K562 (cell line): ENCODE results near the gene MRPL4. TPM values are rescaled to one million over a fixed set of nuclear protein-coding genes. Genes with fewer than 3 reads are reported as not detected.

ENCODE experiments used
- CBX8 ChIP-seq: fragments of 200-600 bp; sonication (generic); IDR thresholded peaks from 2 replicates; pipeline ENCODE4 v1.6.1; 2012; ENCODE audit warnings: borderline replicate concordance, mixed run types, low read depth, mild to moderate bottlenecking, moderate library complexity, mixed read lengths, low read length, control low read depth, inconsistent platforms; ENCODE audit not compliant: poor library complexity, severe bottlenecking; ENCODE audit errors: extremely low read depth
- CC2D1A ChIP-seq: fragments of 450-650 bp; IDR thresholded peaks from 2 replicates; pipeline ENCODE4 v1.6.1; 2017; ENCODE audit warnings: mild to moderate bottlenecking
- CREBBP ChIP-seq: IDR thresholded peaks from one replicate; pipeline ENCODE4 v1.6.1; 2012; ENCODE audit warnings: low read depth, mild to moderate bottlenecking, control low read depth, inconsistent platforms, low read length
- FOXJ2 ChIP-seq: fragments of 200-800 bp; sonication (Bioruptor generic); IDR thresholded peaks from 2 replicates; pipeline ENCODE4 v1.6.1; 2016; ENCODE audit warnings: missing genetic modification characterization, missing compliant biosample characterization
- ILK ChIP-seq: fragments of 450-650 bp; IDR thresholded peaks from 2 replicates; pipeline ENCODE4 v1.6.1; 2016; ENCODE audit warnings: missing genetic modification characterization, low read depth, mild to moderate bottlenecking, missing compliant biosample characterization, moderate library complexity, borderline replicate concordance
- JUND ChIP-seq, 2 experiments: IDR thresholded peaks; 2 replicates in 1 of 2; 3 replicates in 1 of 2; pipeline ENCODE4 v1.6.1; 2011; ENCODE audit warnings: borderline replicate concordance in 2 of 2, low read depth in 2 of 2, low read length in 2 of 2, improper control_type of control experiment in 1 of 2, missing biosample characterization in 1 of 2, missing genetic modification characterization in 1 of 2, missing genetic modification reagents in 1 of 2
- MCM2 ChIP-seq: fragments of 450-650 bp; IDR thresholded peaks from 2 replicates; pipeline ENCODE4 v1.6.1; 2017; ENCODE audit warnings: low read depth, mild to moderate bottlenecking
- PHF8 ChIP-seq: fragments of 200-600 bp; sonication (generic); IDR thresholded peaks from 2 replicates; pipeline ENCODE4 v1.6.1; 2012; ENCODE audit warnings: mixed run types, mild to moderate bottlenecking, inconsistent platforms, low read length, moderate library complexity, borderline replicate concordance
- POU5F1 ChIP-seq: fragments of 150-350 bp; IDR thresholded peaks from 2 replicates; pipeline ENCODE4 v1.6.1; 2014; ENCODE audit warnings: borderline replicate concordance, low read length, low read depth, mild to moderate bottlenecking; ENCODE audit not compliant: partially characterized antibody
- SMAD3 ChIP-seq: fragments of 450-650 bp; formaldehyde crosslinking; conservative IDR thresholded peaks from 2 replicates; pipeline ENCODE4 v1.4.0; 2020; ENCODE audit warnings: mild to moderate bottlenecking
- TAF1 ChIP-seq: IDR thresholded peaks from 2 replicates; pipeline ENCODE4 v1.6.1; 2011; ENCODE audit warnings: mild to moderate bottlenecking, low read length, moderate library complexity; ENCODE audit not compliant: insufficient read depth, control insufficient read depth, severe bottlenecking; ENCODE audit errors: extremely low read depth
- TCF7L2 ChIP-seq: fragments of 150-350 bp; IDR thresholded peaks from 2 replicates; pipeline ENCODE4 v1.6.1; 2016; ENCODE audit warnings: low read depth, mild to moderate bottlenecking, low read length, moderate library complexity
- ZFP30 ChIP-seq: fragments of 250-450 bp; sonication (Bioruptor Pico); IDR thresholded peaks from 2 replicates; pipeline ENCODE4 v1.8.0; 2022; ENCODE audit warnings: moderate library complexity, mild to moderate bottlenecking, inconsistent platforms, borderline replicate concordance
- ZNF184 ChIP-seq: sonication (generic); formaldehyde crosslinking; IDR thresholded peaks from 2 replicates; pipeline ENCODE4 v1.5.0; 2020; ENCODE audit warnings: missing genetic modification reagents
- ZNF23 ChIP-seq: fragments of 250-450 bp; sonication (Bioruptor Pico); IDR thresholded peaks from 2 replicates; pipeline ENCODE4 v1.4.0; 2020; ENCODE audit warnings: mild to moderate bottlenecking
- ZNF445 ChIP-seq: fragments of 250-450 bp; sonication (Bioruptor Pico); IDR thresholded peaks from 2 replicates; pipeline ENCODE4 v1.4.0; 2020; ENCODE audit warnings: low read depth, mild to moderate bottlenecking, moderate library complexity
- ZNF644 ChIP-seq: fragments of 200-800 bp; sonication (Bioruptor generic); IDR thresholded peaks from 2 replicates; pipeline ENCODE4 v1.6.1; 2016; ENCODE audit warnings: low read depth, missing genetic modification characterization, missing compliant biosample characterization
- polyA plus RNA-seq, 8 experiments: library from polyadenylated mRNA; depleted of rRNA in 4 of 8; stranded (reverse) in 5 of 8; unstranded in 3 of 8; fragments of >200 nt; fragmentation: Nextera tagmentation in 2 of 8; fragmentation: Illumina TruSeq in 1 of 8; extraction: Ambion mirVana in 2 of 8; extraction: Trizol in 1 of 8; gene quantifications; 2 replicates each; pipeline versions ENCODE4 v1.2.1 to v1.2.3, GENCODE V29; 2011 to 2014; ENCODE audit warnings: inconsistent platforms in 1 of 8, missing spikeins in 1 of 8
- total RNA-seq, 7 experiments: library from RNA; depleted of rRNA in 6 of 7; stranded (reverse); fragments of >200 nt in 6 of 7; fragmentation: Illumina TruSeq in 2 of 7; extraction: Trizol in 2 of 7; gene quantifications; 2 replicates each; pipeline versions ENCODE4 v1.2.1 to v1.2.3, GENCODE V29; 2011 to 2021; ENCODE audit warnings: low replicate concordance in 1 of 7
- TF ChIP-seq, protein P1 (sequence below), 3 experiments: fragments of 200-800 bp in 1 of 3; fragments of 250-450 bp in 1 of 3; fragments of 450-650 bp in 1 of 3; sonication (Bioruptor Pico) in 1 of 3; sonication (Bioruptor generic) in 1 of 3; formaldehyde crosslinking in 1 of 3; IDR thresholded peaks; 2 replicates each; pipeline versions ENCODE4 v1.6.1 to v1.8.0; 2016 to 2022; ENCODE audit warnings: mild to moderate bottlenecking in 2 of 3, missing genetic modification characterization in 2 of 3, missing compliant biosample characterization in 1 of 3, moderate library complexity in 1 of 3
- TF ChIP-seq, protein P2 (sequence below): fragments of 450-650 bp; IDR thresholded peaks from 2 replicates; pipeline ENCODE4 v1.7.1; 2018; ENCODE audit warnings: mild to moderate bottlenecking, low read depth; ENCODE audit not compliant: partially characterized antibody

The MRPL4 gene
- total and polyA plus RNA-seq, 9 of the 15 experiments (the other 6 are each of a cell fraction or from before 2014, with no cell fraction given): 1.4 to 239 (median 64.9) TPM

DNA sequence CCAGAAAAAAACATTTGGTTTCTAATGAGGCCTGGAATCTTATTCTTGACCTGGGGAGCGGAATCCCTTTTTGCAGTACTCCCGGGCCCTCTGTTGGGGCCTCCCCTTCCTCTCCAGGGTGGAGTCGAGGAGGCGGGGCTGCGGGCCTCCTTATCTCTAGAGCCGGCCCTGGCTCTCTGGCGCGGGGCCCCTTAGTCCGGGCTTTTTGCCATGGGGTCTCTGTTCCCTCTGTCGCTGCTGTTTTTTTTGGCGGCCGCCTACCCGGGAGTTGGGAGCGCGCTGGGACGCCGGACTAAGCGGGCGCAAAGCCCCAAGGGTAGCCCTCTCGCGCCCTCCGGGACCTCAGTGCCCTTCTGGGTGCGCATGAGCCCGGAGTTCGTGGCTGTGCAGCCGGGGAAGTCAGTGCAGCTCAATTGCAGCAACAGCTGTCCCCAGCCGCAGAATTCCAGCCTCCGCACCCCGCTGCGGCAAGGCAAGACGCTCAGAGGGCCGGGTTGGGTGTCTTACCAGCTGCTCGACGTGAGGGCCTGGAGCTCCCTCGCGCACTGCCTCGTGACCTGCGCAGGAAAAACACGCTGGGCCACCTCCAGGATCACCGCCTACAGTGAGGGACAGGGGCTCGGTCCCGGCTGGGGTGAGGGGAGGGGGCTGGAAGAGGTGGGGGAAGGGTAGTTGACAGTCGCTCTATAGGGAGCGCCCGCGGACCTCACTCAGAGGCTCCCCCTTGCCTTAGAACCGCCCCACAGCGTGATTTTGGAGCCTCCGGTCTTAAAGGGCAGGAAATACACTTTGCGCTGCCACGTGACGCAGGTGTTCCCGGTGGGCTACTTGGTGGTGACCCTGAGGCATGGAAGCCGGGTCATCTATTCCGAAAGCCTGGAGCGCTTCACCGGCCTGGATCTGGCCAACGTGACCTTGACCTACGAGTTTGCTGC, 35.1 kb downstream of the MRPL4 start, which contains the start of gene ICAM4 (continued):
- TF ChIP-seq CC2D1A (no peak; the same call in 1 of the 2 replicates), CREBBP (no peak), ILK (tag) (no peak), MCM2 (no peak), ZFP30 (CRISPR knock-in tag) (no peak), ZNF23 (CRISPR knock-in tag) (no peak), TCF7L2 (no peak), PHF8 (peak; percentile 64; the same call in 1 of the 2 replicates), ZNF184 (CRISPR knock-in tag) (no peak), SMAD3 (CRISPR knock-in tag) (0 out of 2 replicates have a peak, but pooled peaks have one; percentile 22), CBX8 (no peak), ZNF644 (no peak), POU5F1 (no peak), TAF1 (peak; percentile 38), ZNF445 (CRISPR knock-in tag) (no peak), JUND (IDR thresholded peaks at IDR 0.05; ENCODE audit: borderline replicate concordance, low read depth, low read length) (no peak; the same call in 1 of the 2 replicates), JUND (tag; IDR thresholded peaks at IDR 0.05; ENCODE audit: borderline replicate concordance, low read depth, low read length) (no peak; the same call in 2 of the 3 replicates), FOXJ2 (tag) (no peak; the same call in 1 of the 2 replicates)
- TF ChIP-seq, protein P1, sequence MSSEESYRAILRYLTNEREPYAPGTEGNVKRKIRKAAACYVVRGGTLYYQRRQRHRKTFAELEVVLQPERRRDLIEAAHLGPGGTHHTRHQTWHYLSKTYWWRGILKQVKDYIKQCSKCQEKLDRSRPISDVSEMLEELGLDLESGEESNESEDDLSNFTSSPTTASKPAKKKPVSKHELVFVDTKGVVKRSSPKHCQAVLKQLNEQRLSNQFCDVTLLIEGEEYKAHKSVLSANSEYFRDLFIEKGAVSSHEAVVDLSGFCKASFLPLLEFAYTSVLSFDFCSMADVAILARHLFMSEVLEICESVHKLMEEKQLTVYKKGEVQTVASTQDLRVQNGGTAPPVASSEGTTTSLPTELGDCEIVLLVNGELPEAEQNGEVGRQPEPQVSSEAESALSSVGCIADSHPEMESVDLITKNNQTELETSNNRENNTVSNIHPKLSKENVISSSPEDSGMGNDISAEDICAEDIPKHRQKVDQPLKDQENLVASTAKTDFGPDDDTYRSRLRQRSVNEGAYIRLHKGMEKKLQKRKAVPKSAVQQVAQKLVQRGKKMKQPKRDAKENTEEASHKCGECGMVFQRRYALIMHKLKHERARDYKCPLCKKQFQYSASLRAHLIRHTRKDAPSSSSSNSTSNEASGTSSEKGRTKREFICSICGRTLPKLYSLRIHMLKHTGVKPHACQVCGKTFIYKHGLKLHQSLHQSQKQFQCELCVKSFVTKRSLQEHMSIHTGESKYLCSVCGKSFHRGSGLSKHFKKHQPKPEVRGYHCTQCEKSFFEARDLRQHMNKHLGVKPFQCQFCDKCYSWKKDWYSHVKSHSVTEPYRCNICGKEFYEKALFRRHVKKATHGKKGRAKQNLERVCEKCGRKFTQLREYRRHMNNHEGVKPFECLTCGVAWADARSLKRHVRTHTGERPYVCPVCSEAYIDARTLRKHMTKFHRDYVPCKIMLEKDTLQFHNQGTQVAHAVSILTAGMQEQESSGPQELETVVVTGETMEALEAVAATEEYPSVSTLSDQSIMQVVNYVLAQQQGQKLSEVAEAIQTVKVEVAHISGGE (CRISPR knock-in tag; IDR thresholded peaks at IDR 0.05): peak in 1 of 3 experiments; percentile 78; a peak in 2 of 6 replicates
- TF ChIP-seq, protein P2, sequence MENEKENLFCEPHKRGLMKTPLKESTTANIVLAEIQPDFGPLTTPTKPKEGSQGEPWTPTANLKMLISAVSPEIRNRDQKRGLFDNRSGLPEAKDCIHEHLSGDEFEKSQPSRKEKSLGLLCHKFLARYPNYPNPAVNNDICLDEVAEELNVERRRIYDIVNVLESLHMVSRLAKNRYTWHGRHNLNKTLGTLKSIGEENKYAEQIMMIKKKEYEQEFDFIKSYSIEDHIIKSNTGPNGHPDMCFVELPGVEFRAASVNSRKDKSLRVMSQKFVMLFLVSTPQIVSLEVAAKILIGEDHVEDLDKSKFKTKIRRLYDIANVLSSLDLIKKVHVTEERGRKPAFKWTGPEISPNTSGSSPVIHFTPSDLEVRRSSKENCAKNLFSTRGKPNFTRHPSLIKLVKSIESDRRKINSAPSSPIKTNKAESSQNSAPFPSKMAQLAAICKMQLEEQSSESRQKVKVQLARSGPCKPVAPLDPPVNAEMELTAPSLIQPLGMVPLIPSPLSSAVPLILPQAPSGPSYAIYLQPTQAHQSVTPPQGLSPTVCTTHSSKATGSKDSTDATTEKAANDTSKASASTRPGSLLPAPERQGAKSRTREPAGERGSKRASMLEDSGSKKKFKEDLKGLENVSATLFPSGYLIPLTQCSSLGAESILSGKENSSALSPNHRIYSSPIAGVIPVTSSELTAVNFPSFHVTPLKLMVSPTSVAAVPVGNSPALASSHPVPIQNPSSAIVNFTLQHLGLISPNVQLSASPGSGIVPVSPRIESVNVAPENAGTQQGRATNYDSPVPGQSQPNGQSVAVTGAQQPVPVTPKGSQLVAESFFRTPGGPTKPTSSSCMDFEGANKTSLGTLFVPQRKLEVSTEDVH: peak; percentile 50
